ENCODE data around the gene AOX1.
A peak's percentile ranks its signal among the peaks of the same experiment; 100 is the strongest.
"Not testable (repeated sequence)": the region's sequence is repeated elsewhere in the genome, so short reads cannot be mapped to it uniquely, and the experiment has no call there.

AOX1 gene

GRCh38 chr2:200585730-200586643 lies at the start of gene AOX1:
TSS of gene AOX1 (plus strand) at chr2:200586014. CDS start at chr2:200586109, 95 bp downstream.
- DNase-seq, result peak; percentile 5

DNA sequence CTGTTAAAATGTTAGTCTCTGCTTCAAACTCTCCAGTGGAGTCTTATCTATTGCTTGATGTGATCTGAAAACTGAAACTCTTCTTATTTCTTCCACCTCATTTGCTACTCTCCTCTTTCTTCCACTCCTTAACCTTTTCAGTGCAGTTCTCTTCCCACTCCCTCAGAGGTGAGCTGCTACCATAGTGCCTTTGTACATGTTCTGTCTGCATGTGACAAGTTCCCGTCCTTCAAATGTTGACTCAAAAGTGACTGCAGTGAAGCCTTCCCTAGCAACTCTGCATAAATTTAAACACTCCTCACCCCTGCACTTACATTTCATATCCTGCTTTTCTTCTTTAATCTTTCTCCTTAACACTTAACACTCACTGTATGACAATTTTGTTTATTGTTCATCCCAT lies 47.7 kb upstream of the AOX1 start:
- no peak for DNase-seq

DNA sequence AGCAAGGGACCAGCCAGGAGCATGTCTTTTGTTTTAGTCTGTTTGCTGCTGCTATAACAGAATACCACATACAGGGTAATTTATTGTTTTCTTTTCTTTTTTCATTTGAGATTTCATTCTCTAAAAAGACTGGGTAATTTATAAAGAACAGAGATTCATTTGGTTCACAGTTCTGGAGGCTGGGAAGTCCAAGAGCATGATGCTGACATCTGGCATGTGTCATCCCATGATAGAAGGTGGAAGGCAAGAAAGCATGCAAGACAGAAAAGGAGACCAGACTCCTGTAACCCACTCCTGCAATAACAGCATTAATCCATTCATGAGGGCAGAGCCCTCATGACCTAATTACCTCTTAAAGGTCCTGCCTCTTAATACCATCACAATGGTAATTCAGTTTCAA lies 45.0 kb upstream of the AOX1 start:
- DNase-seq, result no peak

DNA sequence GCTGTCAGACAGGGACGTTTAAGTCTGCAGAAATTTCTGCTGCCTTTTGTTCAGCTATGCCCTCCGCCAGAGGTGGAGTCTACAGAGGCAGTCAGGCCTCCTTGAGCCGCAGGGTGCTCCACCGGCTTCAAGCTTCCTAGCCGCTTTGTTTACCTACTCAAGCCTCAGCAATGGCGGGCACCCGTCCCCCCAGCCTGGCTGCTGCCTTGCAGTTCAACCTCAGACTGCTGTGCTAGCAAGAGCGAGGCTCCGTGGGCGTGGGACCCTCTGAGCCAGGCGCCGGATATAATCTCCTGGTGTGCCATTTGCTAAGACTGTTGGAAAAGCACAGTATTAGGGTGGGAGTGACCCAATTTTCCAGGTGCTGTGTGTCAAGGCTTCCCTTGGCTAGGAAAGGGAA lies 19.2 kb upstream of the AOX1 start:
- not testable (repeated sequence) for DNase-seq

DNA sequence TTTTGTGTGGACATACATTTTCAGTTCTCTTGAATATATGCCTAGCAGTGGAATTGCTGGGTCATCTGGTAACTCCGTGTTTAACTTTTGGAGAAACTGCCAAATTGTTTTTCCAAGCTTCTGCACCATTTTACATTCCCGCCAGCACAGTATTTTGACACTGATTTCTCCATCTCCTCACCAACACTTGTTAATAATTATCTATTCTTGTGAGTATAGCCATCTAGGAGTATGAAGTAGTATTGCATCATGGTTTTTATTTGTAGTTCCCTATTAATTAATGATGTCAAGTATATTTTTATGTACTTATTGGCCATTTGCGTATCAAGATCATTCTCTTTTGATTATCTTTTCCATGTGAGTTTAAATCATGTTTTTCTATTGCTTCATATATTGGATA lies 17.9 kb upstream of the AOX1 start:
- no peak for DNase-seq

DNA sequence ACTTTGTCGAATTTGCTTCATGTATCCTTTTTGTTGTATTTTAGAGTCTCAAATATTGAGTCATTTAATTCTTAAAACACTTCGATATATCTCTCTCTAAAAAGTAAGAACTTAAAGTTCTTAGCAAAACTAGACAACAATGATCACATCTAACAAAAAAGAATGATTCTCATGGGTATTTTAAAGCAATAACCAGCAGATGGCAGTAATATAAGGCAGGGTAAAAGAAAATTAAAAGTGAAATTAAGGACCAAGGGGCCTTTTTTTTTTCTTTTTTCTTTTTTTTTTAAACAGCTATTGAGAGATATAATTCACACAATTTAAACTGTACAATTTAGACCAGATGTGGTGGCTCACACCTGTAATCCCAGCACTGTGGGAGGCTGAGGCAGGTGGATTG lies 9.9 kb upstream of the AOX1 start:
- peak; percentile 22 for DNase-seq

DNA sequence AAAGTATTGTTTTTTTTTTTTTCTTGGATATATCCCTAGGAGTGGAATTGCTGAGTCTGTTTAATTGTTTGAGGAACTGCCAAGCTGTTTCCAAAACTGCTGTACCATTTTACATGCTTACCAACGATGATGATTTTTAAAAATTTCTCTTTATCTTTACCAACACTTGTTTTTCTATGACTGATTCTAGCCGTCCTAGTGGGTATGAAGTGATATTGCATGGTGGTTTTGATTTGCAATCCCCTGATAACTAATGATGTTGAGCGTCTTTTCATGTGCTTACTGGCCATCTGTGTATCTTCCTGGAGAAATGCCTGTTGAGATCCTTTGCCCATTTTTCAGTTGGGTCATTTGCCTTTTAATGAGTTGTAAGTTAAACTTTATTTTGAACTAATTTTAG lies 8.8 kb upstream of the AOX1 start:
- DNase-seq, result no peak

DNA sequence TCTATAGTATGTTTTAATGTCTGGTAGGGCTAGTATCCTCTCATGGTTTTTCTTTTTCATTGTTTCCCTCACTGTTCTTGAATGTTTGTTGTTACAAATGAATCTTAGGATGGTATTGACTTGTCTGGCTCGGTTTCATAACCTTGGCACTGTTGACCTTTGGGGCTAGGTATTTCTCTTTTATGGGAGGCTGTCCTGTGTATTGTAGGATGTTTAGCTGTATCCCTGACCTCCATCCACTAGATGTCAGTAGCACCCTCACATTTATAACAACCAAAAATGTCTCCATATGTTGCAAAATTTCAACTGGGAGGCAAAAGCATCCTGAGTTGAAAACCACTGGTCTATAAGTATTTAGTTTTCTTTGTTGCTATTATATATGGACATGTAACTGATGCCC lies 7.0 kb upstream of the AOX1 start:
- peak; percentile 18 for DNase-seq

- DNase-seq, result no peak
Measured at GRCh38 chr2:200584639-200585038, 1.2 kb upstream of the AOX1 start.

GRCh38 chr2:200585340-200585729 lies 479 bp upstream of the AOX1 start:
- no peak for DNase-seq

GRCh38 chr2:200586644-200586975 lies 796 bp downstream of the AOX1 start:
- DNase-seq, result no peak

GRCh38 chr2:200587007-200587616 lies 1.3 kb downstream of the AOX1 start:
- DNase-seq, result no peak

- no peak for DNase-seq
Measured at GRCh38 chr2:200588076-200588678, 2.4 kb downstream of the AOX1 start.

DNA sequence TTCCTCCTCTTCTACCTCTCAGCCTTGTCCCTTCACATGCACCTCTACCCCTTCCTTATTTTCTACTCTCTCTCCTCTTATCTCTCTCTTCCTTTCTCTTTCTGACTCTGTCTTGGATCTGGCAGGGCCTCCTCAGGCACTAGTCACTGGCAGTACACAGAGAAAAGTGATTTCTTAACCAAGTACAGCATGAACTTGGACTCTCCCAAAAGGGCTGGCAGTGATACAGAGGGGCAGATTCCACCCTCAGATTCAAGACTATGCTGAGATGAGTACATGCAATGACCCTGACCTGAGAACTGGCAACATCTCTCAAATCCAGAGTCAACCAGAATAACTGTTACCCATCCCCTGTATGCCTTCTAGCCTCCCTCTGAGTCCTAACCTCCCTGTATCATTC lies 4.3 kb downstream of the AOX1 start:
- DNase-seq, result no peak

- no peak for DNase-seq
Measured at GRCh38 chr2:200591308-200591707, 5.5 kb downstream of the AOX1 start.

DNA sequence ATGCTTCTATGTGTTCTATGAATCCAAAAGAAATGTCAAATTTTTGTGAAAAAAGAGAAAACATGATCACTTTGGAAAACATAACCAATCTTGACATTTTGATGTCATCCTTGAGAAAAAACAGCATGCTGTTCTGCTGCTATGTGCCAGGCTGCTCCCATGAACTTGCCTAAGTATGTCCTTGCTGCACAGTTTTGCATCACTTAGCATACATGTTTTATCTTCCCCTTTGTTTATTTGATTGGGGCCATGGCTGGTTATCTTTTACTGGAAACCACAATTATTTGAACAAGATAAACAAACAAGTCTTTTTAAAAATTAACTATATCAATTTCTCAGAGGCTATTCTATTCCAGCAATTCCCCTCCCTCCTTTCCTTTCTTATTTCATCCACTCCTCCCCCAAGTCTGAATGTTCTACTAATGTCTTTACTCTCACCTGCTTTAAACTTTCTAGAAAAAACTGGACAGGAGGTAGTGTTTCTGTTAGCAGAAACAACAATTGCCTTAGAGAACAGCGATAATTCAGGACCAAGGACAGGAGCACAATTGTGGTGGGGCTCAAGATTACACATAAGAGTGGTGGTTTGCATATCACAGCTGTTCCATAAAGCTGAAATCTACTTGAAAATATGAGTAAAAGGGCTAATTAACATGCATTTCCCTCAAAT lies 6.7 kb downstream of the AOX1 start:
- no peak for DNase-seq

DNA sequence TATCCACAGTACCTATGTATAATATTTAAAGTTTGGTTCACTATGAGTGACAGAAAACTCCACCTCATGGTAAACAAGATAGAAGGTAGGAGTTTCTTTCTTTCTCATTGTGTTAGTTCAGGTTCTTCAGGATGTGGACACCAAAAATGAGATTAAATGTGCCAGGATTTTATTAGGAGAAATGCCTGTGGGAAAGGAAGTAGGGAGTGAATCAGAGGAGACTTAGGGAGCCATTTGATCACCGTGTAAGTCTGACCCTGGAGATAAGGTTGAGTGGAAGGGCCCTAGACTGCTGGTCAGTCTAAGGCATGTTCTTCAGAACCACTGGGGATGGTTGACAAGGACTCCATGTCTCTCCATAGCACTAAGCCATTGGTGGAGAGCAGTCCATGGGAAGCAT lies 8.1 kb downstream of the AOX1 start:
- DNase-seq, result no peak

- no peak for DNase-seq
Measured at GRCh38 chr2:200595913-200596312, 10.1 kb downstream of the AOX1 start.

DNA sequence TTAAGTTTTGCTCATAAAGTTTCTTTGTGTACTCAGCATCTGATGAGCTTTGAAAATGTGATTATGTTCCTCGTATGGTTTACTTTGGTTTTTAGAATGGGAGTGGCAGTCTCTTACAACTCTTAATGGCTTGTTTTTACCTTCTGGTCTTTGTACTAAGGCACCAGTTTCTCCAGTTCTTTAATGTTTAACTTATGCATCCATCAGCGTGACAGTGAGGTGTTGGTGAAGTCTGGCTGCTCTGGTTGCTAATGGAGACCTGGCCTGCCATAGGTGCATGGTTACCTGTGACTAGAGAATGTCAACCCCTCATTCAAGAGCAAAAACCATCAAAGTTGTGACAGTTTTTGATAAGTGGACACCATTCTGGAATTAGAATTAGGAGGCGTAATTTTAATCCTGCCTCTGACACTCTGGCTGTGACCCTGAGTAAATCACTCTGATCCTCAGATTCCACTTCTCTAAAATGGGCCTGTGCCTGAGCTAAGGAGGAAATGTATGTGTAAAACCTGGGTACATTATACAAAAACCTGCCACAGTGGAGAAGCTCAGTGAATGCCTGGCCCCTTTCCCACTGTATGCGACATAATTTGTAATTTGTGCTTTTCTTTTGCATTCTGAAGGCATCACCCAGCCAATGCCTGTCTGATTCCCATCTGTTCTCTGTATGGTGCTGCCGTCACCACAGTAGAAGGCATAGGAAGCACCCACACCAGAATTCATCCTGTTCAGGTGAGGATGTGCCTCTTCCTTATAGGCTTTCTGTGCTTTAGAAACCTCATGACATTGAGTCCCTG lies 11.2 kb downstream of the AOX1 start:
- DNase-seq, result no peak

DNA sequence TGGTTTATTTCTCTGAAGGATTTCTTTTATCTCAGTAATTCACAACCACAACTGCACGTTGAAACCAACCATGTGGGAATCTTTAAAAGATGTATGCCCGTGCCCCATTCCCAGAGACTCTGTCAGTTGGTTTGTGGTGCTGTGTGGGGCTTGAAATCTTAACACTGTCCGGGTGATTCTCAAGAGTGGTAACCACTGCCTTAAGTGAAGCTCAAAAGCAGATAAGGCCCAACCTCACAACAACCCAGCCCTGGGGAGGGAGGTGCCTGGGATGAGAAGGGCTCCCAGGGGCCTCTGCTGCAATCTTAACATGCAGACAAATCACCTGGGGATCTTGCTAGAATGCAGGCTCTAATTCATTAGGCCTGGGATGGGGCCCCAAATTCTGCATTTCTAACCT lies 13.4 kb downstream of the AOX1 start:
- no peak for DNase-seq

- no peak for DNase-seq
Measured at GRCh38 chr2:200600549-200601225, 14.9 kb downstream of the AOX1 start.

- no peak for DNase-seq
Measured at GRCh38 chr2:200602584-200602983, 16.8 kb downstream of the AOX1 start.
